ENCODE data around the gene COL18A1. TPM values are rescaled to one million over a fixed set of nuclear protein-coding genes. Genes with fewer than 3 reads are reported as not detected.
A peak's percentile ranks its signal among the peaks of the same experiment; 100 is the strongest.

COL18A1 gene
- polyA plus RNA-seq, 1 donor (not counting 4 experiments of a cell fraction or from before 2014, with no cell fraction given), result 13.0 TPM

DNA sequence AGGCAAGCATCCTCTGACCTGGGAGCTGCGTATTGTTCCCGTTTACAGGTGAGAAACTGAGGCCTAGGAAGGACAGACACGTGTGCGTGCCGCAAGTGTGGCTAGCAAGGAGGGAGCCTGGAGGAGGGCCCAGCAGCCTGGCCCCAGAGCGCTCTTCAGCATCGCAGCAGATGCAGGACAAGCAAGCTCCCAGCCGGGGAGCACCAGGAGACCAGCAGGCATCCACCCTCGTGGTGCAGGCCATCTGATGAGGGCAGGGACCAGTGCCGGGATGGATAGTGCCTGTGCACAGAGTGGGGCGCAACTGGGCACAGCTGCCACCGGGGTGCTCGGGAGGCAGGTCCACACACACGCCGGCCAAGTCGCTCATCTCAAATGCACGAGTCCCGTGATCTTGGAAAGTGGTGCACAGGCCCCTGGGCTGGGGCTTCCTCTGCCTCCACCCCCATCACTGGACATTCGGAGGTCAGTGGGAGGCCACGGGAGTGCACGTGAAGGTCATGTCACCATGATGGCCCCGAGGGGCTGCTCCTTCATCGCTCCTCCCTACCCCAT, 55.1 kb downstream of the COL18A1 start:
- TF ChIP-seq EZH2 (IDR thresholded peaks at IDR 0.05; ENCODE audit: low read length), result no peak
- TF ChIP-seq, protein P1, sequence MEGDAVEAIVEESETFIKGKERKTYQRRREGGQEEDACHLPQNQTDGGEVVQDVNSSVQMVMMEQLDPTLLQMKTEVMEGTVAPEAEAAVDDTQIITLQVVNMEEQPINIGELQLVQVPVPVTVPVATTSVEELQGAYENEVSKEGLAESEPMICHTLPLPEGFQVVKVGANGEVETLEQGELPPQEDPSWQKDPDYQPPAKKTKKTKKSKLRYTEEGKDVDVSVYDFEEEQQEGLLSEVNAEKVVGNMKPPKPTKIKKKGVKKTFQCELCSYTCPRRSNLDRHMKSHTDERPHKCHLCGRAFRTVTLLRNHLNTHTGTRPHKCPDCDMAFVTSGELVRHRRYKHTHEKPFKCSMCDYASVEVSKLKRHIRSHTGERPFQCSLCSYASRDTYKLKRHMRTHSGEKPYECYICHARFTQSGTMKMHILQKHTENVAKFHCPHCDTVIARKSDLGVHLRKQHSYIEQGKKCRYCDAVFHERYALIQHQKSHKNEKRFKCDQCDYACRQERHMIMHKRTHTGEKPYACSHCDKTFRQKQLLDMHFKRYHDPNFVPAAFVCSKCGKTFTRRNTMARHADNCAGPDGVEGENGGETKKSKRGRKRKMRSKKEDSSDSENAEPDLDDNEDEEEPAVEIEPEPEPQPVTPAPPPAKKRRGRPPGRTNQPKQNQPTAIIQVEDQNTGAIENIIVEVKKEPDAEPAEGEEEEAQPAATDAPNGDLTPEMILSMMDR (optimal IDR thresholded peaks at IDR 0.05 in 1 of 3, IDR thresholded peaks at IDR 0.05 in 1 of 3, conservative IDR thresholded peaks at IDR 0.05 in 1 of 3; ENCODE audit: extremely low read depth in 1 of 3, insufficient read depth in 2 of 3, low read length in 3 of 3), result no peak
- DNase-seq (ENCODE audit: low read depth, low spot score) (no peak), FAIRE-seq (no peak)
- peaks cover 0 to 3% of the 10 kb centered on the region in 2 experiments for H3K36me3 ChIP-seq (ENCODE audit: control insufficient read depth in 2 of 2, extremely low read depth in 1 of 2, insufficient read depth in 2 of 2, low read length in 2 of 2)
- H3K9me3 ChIP-seq (ENCODE audit: control insufficient read depth, low read depth, low read length), result no peaks in the 10 kb centered on the region
- peaks cover 5% of the 10 kb centered on the region for H3K4me1 ChIP-seq (ENCODE audit: control insufficient read depth, extremely low read depth, insufficient read depth, low read length)
- H2AFZ ChIP-seq (ENCODE audit: control insufficient read depth, low read length), result no peak overlapping the region
- no peak overlapping the region for H3K4me3 ChIP-seq (ENCODE audit: control insufficient read depth in 2 of 3, extremely low read depth in 1 of 3, insufficient read depth in 2 of 3, low read depth in 1 of 3, low read length in 3 of 3)
- H4K20me1 ChIP-seq (ENCODE audit: control insufficient read depth, extremely low read depth, insufficient read depth, low read length), result peaks cover 4% of the 10 kb centered on the region
- dilution Hi-C loops (cut with MboI; ENCODE audit: extremely low pct_ligation_motif_present, low sequenced_read_pairs), result no loop called here
- H3K9me1 ChIP-seq (ENCODE audit: control insufficient read depth, extremely low read depth, insufficient read depth, low read length), result no peaks in the 10 kb centered on the region
- H3K4me2 ChIP-seq (ENCODE audit: control insufficient read depth, extremely low read depth, insufficient read depth, low read depth, low read length), result no peak overlapping the region
- H3K27me3 ChIP-seq (ENCODE audit: control insufficient read depth, extremely low read depth, insufficient read depth, low read length), result no peaks in the 10 kb centered on the region
- H3K27ac ChIP-seq (ENCODE audit: control insufficient read depth, insufficient read depth, low read length), result no peak overlapping the region
- peaks cover 3% of the 10 kb centered on the region for H3K79me2 ChIP-seq (ENCODE audit: control insufficient read depth, insufficient read depth, low read length)
- H3K9ac ChIP-seq (ENCODE audit: control insufficient read depth, extremely low read depth, insufficient read depth, low read length), result no peak overlapping the region

DNA sequence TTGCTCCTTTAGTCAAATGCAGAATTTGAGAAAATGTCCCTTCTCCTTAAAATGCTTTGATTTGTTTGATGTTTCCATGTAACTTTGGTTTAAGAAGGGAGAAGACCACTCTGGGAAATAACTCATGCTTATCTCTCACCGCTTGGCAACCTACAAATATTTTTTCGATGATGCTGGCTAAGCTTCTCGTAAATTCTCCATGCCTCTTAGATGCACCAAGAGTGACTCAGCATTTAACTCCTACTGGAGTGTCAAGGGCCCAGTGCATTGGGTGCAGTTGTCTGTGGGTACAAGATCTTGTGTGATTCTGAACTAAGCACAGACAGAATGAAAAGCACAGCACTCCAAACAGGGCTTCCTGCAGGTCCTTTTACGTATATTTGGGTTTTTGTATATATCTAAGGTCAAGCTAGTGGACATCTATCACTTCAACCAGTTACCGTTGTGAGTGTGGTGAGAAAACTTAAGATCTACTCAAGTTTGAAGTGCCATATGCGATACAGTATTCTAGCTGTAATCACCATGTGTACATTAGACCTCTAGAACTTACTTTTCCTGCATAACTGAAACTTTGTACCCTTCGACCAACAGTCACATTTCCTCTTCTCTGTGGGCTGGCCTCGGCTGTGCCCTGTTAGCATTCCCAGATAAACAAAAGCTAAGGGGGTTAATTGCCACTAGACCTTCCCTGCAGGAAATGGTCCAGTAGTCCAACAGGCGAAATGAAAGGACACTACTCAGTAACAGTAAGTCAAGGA, 55.8 kb downstream of the COL18A1 start:
- peak; percentile 44 for FAIRE-seq
- DNase-seq (ENCODE audit: low read depth, low spot score), result no peak
- Histone ChIP-seq H3K27me3 (ENCODE audit: control insufficient read depth, extremely low read depth, insufficient read depth, low read length) (no peaks in the 10 kb centered on the region), H4K20me1 (ENCODE audit: control insufficient read depth, extremely low read depth, insufficient read depth, low read length) (no peaks in the 10 kb centered on the region), H3K9me1 (ENCODE audit: control insufficient read depth, extremely low read depth, insufficient read depth, low read length) (no peaks in the 10 kb centered on the region), H3K36me3 (ENCODE audit: control insufficient read depth in 2 of 2, extremely low read depth in 1 of 2, insufficient read depth in 2 of 2, low read length in 2 of 2) (peaks cover 0 to 3% of the 10 kb centered on the region in 2 experiments), H3K27ac (ENCODE audit: control insufficient read depth, insufficient read depth, low read length) (no peak overlapping the region), H3K79me2 (ENCODE audit: control insufficient read depth, insufficient read depth, low read length) (peaks cover under 1% of the 10 kb centered on the region), H3K9me3 (ENCODE audit: control insufficient read depth, low read depth, low read length) (no peaks in the 10 kb centered on the region), H3K4me2 (ENCODE audit: control insufficient read depth, extremely low read depth, insufficient read depth, low read depth, low read length) (no peak overlapping the region), H2AFZ (ENCODE audit: control insufficient read depth, low read length) (no peak overlapping the region), H3K4me1 (ENCODE audit: control insufficient read depth, extremely low read depth, insufficient read depth, low read length) (no peaks in the 10 kb centered on the region), H3K9ac (ENCODE audit: control insufficient read depth, extremely low read depth, insufficient read depth, low read length) (no peak overlapping the region), H3K4me3 (ENCODE audit: control insufficient read depth in 2 of 3, extremely low read depth in 1 of 3, insufficient read depth in 2 of 3, low read depth in 1 of 3, low read length in 3 of 3) (no peak overlapping the region)
- dilution Hi-C loops (cut with MboI; ENCODE audit: extremely low pct_ligation_motif_present, low sequenced_read_pairs), result no loop called here
- no peak for TF ChIP-seq EZH2 (IDR thresholded peaks at IDR 0.05; ENCODE audit: low read length)
- TF ChIP-seq, protein P1 (optimal IDR thresholded peaks at IDR 0.05 in 1 of 3, IDR thresholded peaks at IDR 0.05 in 1 of 3, conservative IDR thresholded peaks at IDR 0.05 in 1 of 3; ENCODE audit: extremely low read depth in 1 of 3, insufficient read depth in 2 of 3, low read length in 3 of 3), result no peak

All from keratinocyte (primary cell).